OCI-LY7 (cell line): ENCODE measurements around the gene CELF2. TPM values are rescaled to one million over a fixed set of nuclear protein-coding genes. Genes with fewer than 3 reads are reported as not detected.

Source experiments
- BruUV-seq: library from RNA; stranded (reverse); fragments of 400-500 nt; replicated peaks from 2 replicates; lab custom pipeline; 2021; lab: Mats Ljungman, UMichigan
- CTCF ChIA-PET: fragments of 300-600 bp; sonication (Branson Sonifier 250); formaldehyde crosslinking; loops from one replicate; lab custom pipeline; 2022; ENCODE audit warnings: antibody characterized with exemption; ENCODE audit not compliant: unreplicated experiment; lab: Charles Lee
- POLR2A ChIA-PET: fragments of 300-600 bp; sonication (Branson Sonifier 250); formaldehyde crosslinking; loops from one replicate; lab custom pipeline; 2022; ENCODE audit warnings: antibody characterized with exemption; lab: Charles Lee
- DNase-seq: peaks from one replicate; pipeline ENCODE4 v3.0.0-alpha.2; 2015; ENCODE audit warnings: low spot score
- H2AFZ ChIP-seq: fragments of 200-600 bp; sonication (generic), shearing (Covaris generic); 2 replicates; pipeline ENCODE4 v1.6.1; 2014; ENCODE audit warnings: mild to moderate bottlenecking, antibody characterized with exemption, low read length, moderate library complexity
- H3K27ac ChIP-seq: fragments of 200-600 bp; sonication (generic); 2 replicates; pipeline ENCODE4 v1.5.1; 2014; ENCODE audit warnings: mixed run types, low read depth, mild to moderate bottlenecking, moderate library complexity, low read length, inconsistent platforms; ENCODE audit not compliant: poor library complexity, severe bottlenecking
- H3K36me3 ChIP-seq: fragments of 200-600 bp; sonication (generic); 2 replicates; pipeline ENCODE4 v1.6.1; 2014; ENCODE audit warnings: mild to moderate bottlenecking, antibody characterized with exemption, low read length, moderate library complexity, mixed read lengths; ENCODE audit not compliant: insufficient read depth
- H3K4me1 ChIP-seq: fragments of 200-600 bp; sonication (generic); 2 replicates; pipeline ENCODE4 v1.5.1; 2014; ENCODE audit warnings: mild to moderate bottlenecking, low read length; ENCODE audit not compliant: insufficient read depth, poor library complexity, severe bottlenecking
- H3K4me2 ChIP-seq: fragments of 200-600 bp; sonication (generic); 2 replicates; pipeline ENCODE4 v1.6.1; 2014; ENCODE audit warnings: mild to moderate bottlenecking, low read length
- H3K4me3 ChIP-seq: fragments of 200-600 bp; sonication (generic); 2 replicates; pipeline ENCODE4 v1.5.1; 2014; ENCODE audit warnings: mild to moderate bottlenecking, low read depth, low read length; ENCODE audit not compliant: poor library complexity, severe bottlenecking
- H3K79me2 ChIP-seq: fragments of 200-600 bp; sonication (generic); 2 replicates; pipeline ENCODE4 v1.6.1; 2016; ENCODE audit warnings: low read depth, mild to moderate bottlenecking, low read length, moderate library complexity, mixed read lengths; ENCODE audit not compliant: insufficient read depth
- H3K9me2 ChIP-seq: fragments of 200-600 bp; sonication (generic); 2 replicates; pipeline ENCODE4 v1.6.1; 2016; ENCODE audit warnings: mild to moderate bottlenecking, low read length, mixed read lengths; ENCODE audit not compliant: insufficient read depth
- H3K9me3 ChIP-seq: fragments of 200-600 bp; sonication (generic); 2 replicates; pipeline ENCODE4 v1.6.1; 2014; ENCODE audit warnings: mild to moderate bottlenecking, mixed run types, low read length, mixed read lengths
- H4K20me1 ChIP-seq: fragments of 200-600 bp; sonication (generic); 2 replicates; pipeline ENCODE4 v1.6.1; 2014; ENCODE audit warnings: mild to moderate bottlenecking, antibody characterized with exemption, low read length, moderate library complexity, mixed read lengths; ENCODE audit not compliant: insufficient read depth
- CTCF ChIP-seq: fragments of 200-600 bp; sonication (generic); conservative IDR thresholded peaks from 2 replicates; pipeline ENCODE4 v1.5.1; 2014; ENCODE audit warnings: mild to moderate bottlenecking, antibody characterized with exemption, low read length, moderate library complexity, mixed read lengths
- EZH2phosphoT487 ChIP-seq: fragments of 200-600 bp; sonication (generic); IDR thresholded peaks from 2 replicates; pipeline ENCODE4 v1.6.1; 2018; ENCODE audit warnings: low read depth, borderline replicate concordance, mild to moderate bottlenecking, mixed run types, antibody characterized with exemption, low read length, moderate library complexity, mixed read lengths
- intact Hi-C: fragments of 100-400 bp; cut with micrococcal nuclease; formaldehyde crosslinking; loops from one replicate; pipeline ENCODE4 v1.10.0; 2022; ENCODE audit not compliant: unreplicated experiment
- total RNA-seq, 2 experiments: library from RNA; depleted of rRNA in 1 of 2; stranded (reverse); fragments of >200 nt in 1 of 2; shearing (Covaris generic) in 1 of 2; gene quantifications; 2 replicates each; pipeline ENCODE4 v1.2.3, GENCODE V29; 2014 to 2022

The CELF2 gene
- total RNA-seq, 2 experiments from 2014 or later = 5.4 to 19.1 TPM

DNA sequence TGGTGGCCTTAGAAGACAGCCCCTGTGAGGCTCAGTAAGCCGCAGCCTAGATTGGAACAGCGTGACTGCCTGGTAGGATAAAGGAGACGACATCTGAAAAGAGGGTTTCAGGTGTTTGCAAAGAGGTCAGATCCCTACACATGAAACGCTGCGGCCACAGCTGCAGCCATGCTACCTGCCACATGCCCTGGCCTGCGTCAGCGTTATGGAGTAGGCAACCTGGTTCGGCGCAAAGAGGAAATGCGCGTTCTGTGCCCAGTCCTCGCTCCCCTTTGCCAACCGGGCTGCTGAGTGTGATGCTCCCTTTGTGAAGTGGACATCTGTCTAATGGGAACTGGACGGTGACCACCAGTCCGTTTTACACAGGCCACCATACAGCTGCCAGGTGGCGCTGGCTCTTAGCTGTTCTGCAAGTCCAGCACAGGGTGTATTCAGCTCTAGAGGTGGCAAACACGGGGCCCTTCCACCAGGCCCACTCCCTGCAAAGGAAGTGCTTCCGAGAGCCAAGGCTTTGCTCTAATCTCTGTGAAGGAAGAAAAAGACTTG, 160.3 kb downstream of the CELF2 start:
- H3K9me3 ChIP-seq = no peaks in the 10 kb centered on the region
- ChIA-PET CTCF (no interaction called here), POLR2A (interaction anchor here (1.1 to 2.5 kb wide), 2 partner anchors 12 to 91 kb away, joined by 4 to 13 read pairs; no protein-coding TSS in a partner anchor)
- peak overlapping the region; percentile 12 for H3K27ac ChIP-seq
- no TSS peak for BruUV-seq
- no peak for DNase-seq
- H4K20me1 ChIP-seq = no peaks in the 10 kb centered on the region
- intact Hi-C loops = loop anchor here (1.0 to 2.0 kb wide), 2 partner anchors 65 to 92 kb away; no protein-coding TSS in a partner anchor
- no peaks in the 10 kb centered on the region for H3K36me3 ChIP-seq
- H3K4me2 ChIP-seq = peak overlapping the region; percentile 50
- H2AFZ ChIP-seq = peak overlapping the region; percentile 7; the same call in 1 of the 2 replicates
- 0 out of 2 replicates have a peak, but pooled peaks have one; percentile 13 for TF ChIP-seq CTCF
- no peak for TF ChIP-seq EZH2phosphoT487
- no peaks in the 10 kb centered on the region for H3K79me2 ChIP-seq
- no peaks in the 10 kb centered on the region for H3K9me2 ChIP-seq
- H3K4me3 ChIP-seq = peak overlapping the region; percentile 9
- peaks cover 53% of the 10 kb centered on the region for H3K4me1 ChIP-seq

DNA sequence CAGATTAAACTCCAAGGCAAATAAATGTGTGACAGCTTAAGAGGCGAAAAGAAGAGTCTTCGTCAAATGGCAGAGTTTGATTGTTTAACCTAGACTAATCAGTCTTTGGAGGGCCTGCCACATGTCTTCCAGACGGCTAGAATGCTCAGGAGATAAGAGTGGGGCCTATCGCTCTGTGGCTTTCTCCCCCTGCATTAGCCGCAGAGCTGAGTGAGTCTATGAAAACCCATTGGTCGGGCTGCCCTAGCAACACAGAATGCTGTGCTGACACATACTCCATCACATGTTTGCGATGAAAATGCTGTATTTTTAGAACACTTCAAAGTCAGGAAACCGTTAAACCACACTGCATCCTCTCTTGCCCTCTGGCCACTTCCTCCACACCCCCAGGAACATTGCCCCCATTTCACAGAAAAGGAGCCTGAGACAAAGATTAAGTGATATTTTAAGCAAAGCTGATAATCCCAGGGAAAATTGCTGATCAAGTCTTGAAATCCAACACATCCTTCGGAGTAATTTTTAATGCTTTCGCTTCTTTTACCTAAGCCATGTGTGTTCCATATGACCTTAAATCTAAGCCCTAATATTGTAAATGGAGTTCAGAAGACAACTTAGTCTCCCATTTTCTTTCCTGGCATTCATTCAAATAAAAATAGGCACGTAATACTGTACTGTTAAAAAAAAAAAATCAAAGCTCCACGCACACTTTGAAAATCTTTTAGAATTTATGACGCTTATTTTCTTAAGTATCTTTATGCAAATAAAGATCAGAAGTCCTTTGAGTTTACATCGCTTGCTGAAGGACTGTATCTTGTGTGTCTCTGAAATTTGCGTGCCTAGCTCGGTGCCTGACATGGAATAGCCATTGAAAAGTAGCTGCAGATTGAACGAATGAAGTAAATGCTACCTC, 161.2 kb downstream of the CELF2 start:
- Histone ChIP-seq H2AFZ (peak overlapping the region; percentile 7; the same call in 1 of the 2 replicates), H3K9me2 (no peaks in the 10 kb centered on the region), H4K20me1 (no peaks in the 10 kb centered on the region), H3K4me2 (peak overlapping the region; percentile 50), H3K9me3 (no peaks in the 10 kb centered on the region), H3K27ac (peak overlapping the region; percentile 12), H3K4me1 (peaks cover 53% of the 10 kb centered on the region), H3K36me3 (no peaks in the 10 kb centered on the region), H3K4me3 (peak overlapping the region; percentile 9), H3K79me2 (no peaks in the 10 kb centered on the region)
- ChIA-PET CTCF (interaction anchor here (0.7 kb wide), 1 partner anchor 64 kb away, joined by 3 read pairs; no protein-coding TSS in a partner anchor), POLR2A (interaction anchor here (0.7 to 2.5 kb wide), 6 partner anchors 8 to 957 kb away, joined by 3 to 13 read pairs (median 3); no protein-coding TSS in a partner anchor)
- DNase-seq = peak; percentile 85
- no TSS peak for BruUV-seq
- TF ChIP-seq CTCF (no peak), EZH2phosphoT487 (no peak)
- intact Hi-C loops = loop anchor here (1.0 to 2.0 kb wide), 2 partner anchors 64 to 91 kb away; no protein-coding TSS in a partner anchor
